ENCODE data around the gene GSTM3.
A peak's percentile ranks its signal among the peaks of the same experiment; 100 is the strongest.

Gene GSTM3

DNA sequence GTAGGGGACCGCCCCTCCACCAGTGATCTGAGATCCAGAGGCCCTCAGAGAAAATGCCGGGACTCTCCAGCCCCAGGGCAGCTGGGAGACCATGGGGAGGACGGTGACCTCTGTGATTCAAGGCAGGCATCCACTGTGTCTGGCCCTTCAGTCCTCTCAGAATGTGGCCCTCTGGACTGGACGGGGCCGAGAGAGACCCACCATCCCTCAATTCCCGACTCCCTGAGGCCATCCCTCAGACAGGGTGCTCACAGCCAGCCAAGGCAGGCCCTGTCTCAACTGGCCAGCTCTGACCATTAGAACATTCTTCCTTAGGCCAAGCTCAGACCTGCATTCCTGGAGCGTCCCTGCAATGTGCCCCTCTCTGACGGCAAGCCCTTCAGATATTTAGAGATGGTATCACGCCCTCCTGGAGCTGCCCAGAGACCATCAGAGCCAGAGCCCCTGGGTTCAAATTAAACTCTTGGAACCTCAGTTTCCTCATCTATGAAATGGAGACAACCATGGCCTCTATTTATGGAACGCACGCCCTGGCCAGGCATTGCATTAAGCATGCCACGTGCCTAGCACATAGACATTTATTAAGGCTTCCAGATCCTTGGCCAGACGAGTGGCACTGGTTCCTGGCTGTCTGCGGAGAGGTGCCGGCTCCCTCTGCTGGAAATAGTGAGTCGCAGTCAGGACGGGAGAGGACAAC is 32.5 kb upstream of the GSTM3 start:
- Histone ChIP-seq H3K27me3 (ENCODE audit: insufficient read depth, low read depth, severe bottlenecking) (no peaks in the 10 kb centered on the region), H3K4me3 (ENCODE audit: low read depth, low read length) (no peak overlapping the region), H3K27ac (no peak overlapping the region), H3K9me3 (ENCODE audit: severe bottlenecking) (no peaks in the 10 kb centered on the region), H3K36me3 (no peaks in the 10 kb centered on the region)
- peak; percentile 90 for DNase-seq
- TF ChIP-seq, protein P1, sequence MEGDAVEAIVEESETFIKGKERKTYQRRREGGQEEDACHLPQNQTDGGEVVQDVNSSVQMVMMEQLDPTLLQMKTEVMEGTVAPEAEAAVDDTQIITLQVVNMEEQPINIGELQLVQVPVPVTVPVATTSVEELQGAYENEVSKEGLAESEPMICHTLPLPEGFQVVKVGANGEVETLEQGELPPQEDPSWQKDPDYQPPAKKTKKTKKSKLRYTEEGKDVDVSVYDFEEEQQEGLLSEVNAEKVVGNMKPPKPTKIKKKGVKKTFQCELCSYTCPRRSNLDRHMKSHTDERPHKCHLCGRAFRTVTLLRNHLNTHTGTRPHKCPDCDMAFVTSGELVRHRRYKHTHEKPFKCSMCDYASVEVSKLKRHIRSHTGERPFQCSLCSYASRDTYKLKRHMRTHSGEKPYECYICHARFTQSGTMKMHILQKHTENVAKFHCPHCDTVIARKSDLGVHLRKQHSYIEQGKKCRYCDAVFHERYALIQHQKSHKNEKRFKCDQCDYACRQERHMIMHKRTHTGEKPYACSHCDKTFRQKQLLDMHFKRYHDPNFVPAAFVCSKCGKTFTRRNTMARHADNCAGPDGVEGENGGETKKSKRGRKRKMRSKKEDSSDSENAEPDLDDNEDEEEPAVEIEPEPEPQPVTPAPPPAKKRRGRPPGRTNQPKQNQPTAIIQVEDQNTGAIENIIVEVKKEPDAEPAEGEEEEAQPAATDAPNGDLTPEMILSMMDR (IDR thresholded peaks at IDR 0.05; ENCODE audit: low read depth, low read length) = peak; percentile 89

- no peak overlapping the region for H3K4me3 ChIP-seq (ENCODE audit: low read depth, low read length)
- no peaks in the 10 kb centered on the region for H3K36me3 ChIP-seq
- no peak for DNase-seq
- TF ChIP-seq, protein P1 (IDR thresholded peaks at IDR 0.05; ENCODE audit: low read depth, low read length) = no peak
- no peaks in the 10 kb centered on the region for H3K9me3 ChIP-seq (ENCODE audit: severe bottlenecking)
- no peak overlapping the region for H3K27ac ChIP-seq
- H3K27me3 ChIP-seq (ENCODE audit: insufficient read depth, low read depth, severe bottlenecking) = no peaks in the 10 kb centered on the region
These were observed 31.9 kb upstream of the GSTM3 start for GRCh38 chr1:109772658-109773202.

GRCh38 chr1:109771712-109772657 is 31.1 kb upstream of the GSTM3 start:
- no peak overlapping the region for H3K4me3 ChIP-seq (ENCODE audit: low read depth, low read length)
- TF ChIP-seq, protein P1 (IDR thresholded peaks at IDR 0.05; ENCODE audit: low read depth, low read length) = no peak
- H3K27ac ChIP-seq = no peak overlapping the region
- no peak for DNase-seq
- no peaks in the 10 kb centered on the region for H3K27me3 ChIP-seq (ENCODE audit: insufficient read depth, low read depth, severe bottlenecking)
- no peaks in the 10 kb centered on the region for H3K36me3 ChIP-seq
- no peaks in the 10 kb centered on the region for H3K9me3 ChIP-seq (ENCODE audit: severe bottlenecking)

DNA sequence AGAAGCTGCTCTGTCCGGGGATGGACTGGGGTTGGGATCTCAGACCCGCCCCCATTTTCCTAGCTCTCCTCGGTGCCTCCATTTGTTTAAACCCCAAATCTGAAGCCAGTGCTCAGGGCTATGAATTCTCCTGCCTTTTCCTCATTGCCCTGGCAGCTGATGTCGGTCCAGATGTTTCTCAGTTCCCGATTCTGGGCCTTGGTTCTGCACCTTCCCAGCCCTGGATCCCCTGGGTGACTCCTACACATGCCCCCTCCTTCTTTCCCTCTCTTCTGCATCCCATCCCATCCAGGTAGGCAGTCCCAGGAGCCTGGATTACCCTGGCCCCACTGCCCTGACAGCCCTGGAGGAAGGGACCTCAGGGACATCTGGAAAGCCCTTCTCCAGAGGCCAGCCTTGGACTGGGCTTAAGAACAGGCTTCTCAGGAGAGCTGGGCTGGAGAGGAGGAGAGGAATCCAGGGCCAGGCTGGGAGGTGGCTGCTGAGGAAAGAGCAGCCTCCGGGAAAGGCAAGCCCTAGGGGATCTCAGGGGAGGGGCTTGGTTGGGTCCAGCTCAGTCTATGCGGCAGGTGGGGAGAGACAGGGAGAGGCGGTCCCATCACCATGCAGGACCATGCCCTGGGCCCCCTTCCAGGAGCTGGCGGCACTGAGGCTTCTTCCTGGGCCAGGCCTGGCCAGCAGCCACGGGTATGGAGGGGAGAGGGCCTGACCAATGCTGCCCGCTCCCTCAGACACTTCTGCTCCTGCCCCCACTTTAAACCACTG is 29.7 kb upstream of the GSTM3 start:
- Histone ChIP-seq H3K4me3 (ENCODE audit: low read depth, low read length) (no peak overlapping the region), H3K9me3 (ENCODE audit: severe bottlenecking) (no peaks in the 10 kb centered on the region), H3K27ac (no peak overlapping the region), H3K27me3 (ENCODE audit: insufficient read depth, low read depth, severe bottlenecking) (no peaks in the 10 kb centered on the region), H3K36me3 (no peaks in the 10 kb centered on the region)
- no peak for DNase-seq
- TF ChIP-seq, protein P1 (IDR thresholded peaks at IDR 0.05; ENCODE audit: low read depth, low read length) = no peak

- Histone ChIP-seq H3K27ac (no peak overlapping the region), H3K36me3 (no peaks in the 10 kb centered on the region), H3K9me3 (ENCODE audit: severe bottlenecking) (no peaks in the 10 kb centered on the region), H3K27me3 (ENCODE audit: insufficient read depth, low read depth, severe bottlenecking) (no peaks in the 10 kb centered on the region), H3K4me3 (ENCODE audit: low read depth, low read length) (no peak overlapping the region)
- DNase-seq = no peak
- TF ChIP-seq, protein P1 (IDR thresholded peaks at IDR 0.05; ENCODE audit: low read depth, low read length) = no peak
These were observed 28.7 kb upstream of the GSTM3 start for GRCh38 chr1:109769330-109770078.

All from WERI-Rb-1 (cell line).